Thymus (tissue), 11 donors: ENCODE data around the gene MARS1. TPM values are rescaled to one million over a fixed set of nuclear protein-coding genes. Genes with fewer than 3 reads are reported as not detected.
A peak's percentile ranks its signal among the peaks of the same experiment; 100 is the strongest.

Source experiments
- DNase-seq, 9 donors: peaks; one replicate each; pipeline ENCODE4 v3.0.0-alpha.2; 2013; ENCODE audit warnings: low spot score in 9 of 9, low read depth in 6 of 9, missing footprints in 1 of 9
- H3K27ac ChIP-seq, 2 donors: one replicate each; pipeline ENCODE4 v1.5.1; 2013; ENCODE audit warnings: control low read depth in 1 of 2, low read depth in 1 of 2, low read length in 1 of 2, mild to moderate bottlenecking in 1 of 2, moderate library complexity in 1 of 2
- H3K27me3 ChIP-seq, 2 donors: one replicate each; pipeline ENCODE4 v1.5.1; 2013; ENCODE audit warnings: low read length in 1 of 2; ENCODE audit not compliant: control insufficient read depth in 2 of 2, insufficient read depth in 1 of 2
- H3K36me3 ChIP-seq, 2 donors: one replicate each; pipeline ENCODE4 v1.5.1; 2013; ENCODE audit warnings: low read length in 1 of 2, mild to moderate bottlenecking in 1 of 2, moderate library complexity in 1 of 2; ENCODE audit not compliant: control insufficient read depth in 2 of 2, insufficient read depth in 2 of 2
- H3K4me1 ChIP-seq, 2 donors: one replicate each; pipeline ENCODE4 v1.5.1; 2013; ENCODE audit warnings: low read length in 2 of 2; ENCODE audit not compliant: control insufficient read depth in 2 of 2, insufficient read depth in 2 of 2
- H3K4me3 ChIP-seq, 2 donors: one replicate each; pipeline ENCODE4 v1.5.1; 2013; ENCODE audit warnings: low read length in 2 of 2, control low read depth in 1 of 2, mild to moderate bottlenecking in 1 of 2
- H3K9me3 ChIP-seq, 2 donors: one replicate each; pipeline ENCODE4 v1.5.1; 2013; ENCODE audit warnings: low read length in 1 of 2, mild to moderate bottlenecking in 1 of 2; ENCODE audit not compliant: control insufficient read depth in 2 of 2, insufficient read depth in 1 of 2
- WGBS: extraction: QIAGEN DNeasy Blood & Tissue Kit; methylation state at CpG from one replicate; pipeline ENCODE4 v1.1.7; 2013; 5-methylcytosine and 5-hydroxymethylcytosine counted together
- polyA plus RNA-seq: library from polyadenylated mRNA; stranded (reverse); fragments of 200-250 nt; gene quantifications from one replicate; pipeline ENCODE4 v1.2.3, GENCODE V29; 2013
- total RNA-seq: library from RNA; stranded (reverse); fragments of 120-200 nt; gene quantifications from one replicate; pipeline ENCODE4 v1.2.4, GENCODE V29; 2013
- donor health status: healthy.

The MARS1 gene
- total and polyA plus RNA-seq, 2 donors: 93.8 to 117 TPM

- Histone ChIP-seq H3K4me3 (peak within 1 kb of the TSS; percentile 71 to 80), H3K27me3 (no peaks in the 10 kb centered on the region), H3K4me1 (peaks cover 34 to 49% of the 10 kb centered on the region in 2 donors), H3K36me3 (peaks cover 35 to 50% of the 10 kb centered on the region in 2 donors), H3K27ac (peak within 1 kb of the TSS; percentile 99), H3K9me3 (peaks cover 0 to 3% of the 10 kb centered on the region in 2 donors)
- peak; percentile 90 to 99 (median 99) for DNase-seq
- under 1% methylated on average over 52 of the region's 52 CpGs for WGBS
Measured at GRCh38 chr12:57520053-57520818, 32.4 kb downstream of the MARS1 start, which contains the start of gene DDIT3. Gene DDIT3, minus strand, starts transcription at chr12:57520514. Its CDS starts 3,108 bp downstream, at chr12:57517406.

- DNase-seq: peak in 5 of 9 donors; percentile 16 to 41 (median 26)
- Histone ChIP-seq H3K4me1 (peaks cover 34 to 54% of the 10 kb centered on the region in 2 donors), H3K27ac (peak overlapping the region; percentile 99), H3K4me3 (peak overlapping the region; percentile 71 to 84), H3K27me3 (no peaks in the 10 kb centered on the region), H3K36me3 (peaks cover 35 to 47% of the 10 kb centered on the region in 2 donors), H3K9me3 (peaks cover 0 to 3% of the 10 kb centered on the region in 2 donors)
- 77% methylated on average over 17 of the region's 17 CpGs for WGBS
Measured at GRCh38 chr12:57521525-57522010, 33.7 kb downstream of the MARS1 start.

DNA sequence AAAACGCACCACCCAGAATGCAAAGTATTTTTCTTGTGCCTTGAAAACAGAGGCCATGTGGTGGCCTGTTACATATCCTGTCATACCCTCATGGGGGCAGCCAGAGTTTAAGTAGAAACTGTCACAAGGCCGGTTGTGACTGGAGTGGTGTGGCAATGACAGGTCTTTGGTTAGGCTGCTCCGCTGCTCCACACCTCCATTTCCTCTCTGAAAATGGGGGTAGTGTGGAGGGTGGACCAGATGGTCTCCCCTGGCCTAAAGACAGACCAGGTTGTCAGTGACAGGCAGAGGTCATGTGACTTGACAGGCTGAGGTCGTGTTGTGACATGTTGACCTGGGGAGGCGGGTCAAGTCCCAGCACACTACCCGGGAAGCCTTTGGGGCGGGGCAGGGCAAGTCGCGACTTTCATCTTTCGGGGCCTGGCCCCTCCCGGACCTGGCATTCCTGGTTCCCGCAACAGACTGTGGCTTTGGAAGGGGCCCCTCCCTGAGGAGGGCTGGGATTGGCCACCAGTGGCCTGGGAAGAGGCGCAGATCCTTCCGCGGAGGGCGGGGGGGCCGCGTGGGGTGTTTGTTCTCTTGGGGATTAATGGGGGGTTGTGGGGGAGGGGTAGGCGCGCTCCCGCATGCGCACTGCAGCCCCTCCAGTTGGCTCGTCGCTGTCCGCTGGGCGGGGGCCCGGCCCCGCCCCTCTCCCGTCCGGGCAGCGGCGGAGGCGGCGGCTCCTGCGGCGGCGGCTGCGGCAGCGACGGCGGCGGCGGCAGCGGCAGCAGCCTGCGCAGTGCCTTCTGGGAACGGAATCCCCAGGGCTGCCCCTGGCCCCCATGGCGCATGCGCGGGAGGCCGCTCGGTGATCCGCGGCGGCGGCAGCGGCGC, 34.4 kb downstream of the MARS1 start, which contains the start of gene MBD6:
Gene MBD6 (plus strand): TSS at position 814 of the 876 bp plus-strand sequence. CDS start 1,480 bp downstream, outside the sequence.
- DNase-seq: peak; percentile 71 to 92 (median 82)
- no peaks in the 10 kb centered on the region for H3K27me3 ChIP-seq
- H3K4me1 ChIP-seq: peaks cover 34 to 54% of the 10 kb centered on the region in 2 donors
- peak within 1 kb of the TSS; percentile 71 to 84 for H3K4me3 ChIP-seq
- H3K9me3 ChIP-seq: no peaks in the 10 kb centered on the region
- H3K36me3 ChIP-seq: peaks cover 34 to 47% of the 10 kb centered on the region in 2 donors
- H3K27ac ChIP-seq: peak within 1 kb of the TSS; percentile 99
- under 1% methylated on average over 57 of the region's 57 CpGs for WGBS

DNA sequence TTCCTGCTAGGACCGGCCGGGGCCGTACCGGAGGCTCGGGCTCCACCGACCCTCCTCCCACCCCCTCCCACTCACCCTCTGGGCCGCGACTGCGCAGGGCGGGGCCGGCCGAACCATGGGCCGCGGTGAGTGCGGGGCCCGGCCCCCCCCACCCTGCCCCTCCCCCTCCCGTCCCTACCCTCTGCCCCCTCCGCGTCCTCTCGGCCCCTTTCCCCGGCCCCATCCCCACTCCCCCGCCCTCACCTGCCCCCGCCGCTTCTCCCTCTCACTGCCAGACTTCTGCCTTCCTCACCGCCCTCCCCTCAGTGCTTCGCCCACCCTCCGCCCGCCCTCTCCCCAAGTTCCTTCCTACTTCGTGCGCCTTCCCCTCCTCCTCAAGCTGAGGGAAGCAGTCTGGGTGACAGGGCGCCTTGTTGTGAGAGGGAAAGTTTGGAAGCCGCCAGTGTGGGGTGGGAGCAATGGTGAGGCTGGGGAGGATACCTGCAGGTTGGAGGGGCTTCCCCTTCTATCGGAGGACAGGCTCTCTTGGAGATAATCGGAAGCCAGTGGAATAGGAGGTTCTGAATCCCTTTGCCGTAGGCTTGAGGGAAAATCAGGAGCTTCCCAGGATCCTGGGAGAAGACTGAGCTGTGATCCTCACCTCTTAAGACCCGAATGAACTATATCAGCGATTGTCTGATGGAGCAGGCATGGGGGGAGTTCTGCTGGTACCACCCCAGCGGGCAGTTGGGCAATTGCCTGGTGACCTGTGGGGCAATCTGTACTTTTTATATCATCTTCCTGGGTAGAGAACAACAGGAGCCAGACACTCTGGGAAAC, 35.2 kb downstream of the MARS1 start:
- peak overlapping the region; percentile 99 for H3K27ac ChIP-seq
- H3K27me3 ChIP-seq: no peaks in the 10 kb centered on the region
- H3K4me3 ChIP-seq: peak overlapping the region; percentile 71 to 84
- DNase-seq: peak in 7 of 9 donors; percentile 39 to 80 (median 58)
- H3K36me3 ChIP-seq: peaks cover 39 to 47% of the 10 kb centered on the region in 2 donors
- 1% methylated on average over 38 of the region's 38 CpGs for WGBS
- peaks cover 33 to 54% of the 10 kb centered on the region in 2 donors for H3K4me1 ChIP-seq
- no peaks in the 10 kb centered on the region for H3K9me3 ChIP-seq

DNA sequence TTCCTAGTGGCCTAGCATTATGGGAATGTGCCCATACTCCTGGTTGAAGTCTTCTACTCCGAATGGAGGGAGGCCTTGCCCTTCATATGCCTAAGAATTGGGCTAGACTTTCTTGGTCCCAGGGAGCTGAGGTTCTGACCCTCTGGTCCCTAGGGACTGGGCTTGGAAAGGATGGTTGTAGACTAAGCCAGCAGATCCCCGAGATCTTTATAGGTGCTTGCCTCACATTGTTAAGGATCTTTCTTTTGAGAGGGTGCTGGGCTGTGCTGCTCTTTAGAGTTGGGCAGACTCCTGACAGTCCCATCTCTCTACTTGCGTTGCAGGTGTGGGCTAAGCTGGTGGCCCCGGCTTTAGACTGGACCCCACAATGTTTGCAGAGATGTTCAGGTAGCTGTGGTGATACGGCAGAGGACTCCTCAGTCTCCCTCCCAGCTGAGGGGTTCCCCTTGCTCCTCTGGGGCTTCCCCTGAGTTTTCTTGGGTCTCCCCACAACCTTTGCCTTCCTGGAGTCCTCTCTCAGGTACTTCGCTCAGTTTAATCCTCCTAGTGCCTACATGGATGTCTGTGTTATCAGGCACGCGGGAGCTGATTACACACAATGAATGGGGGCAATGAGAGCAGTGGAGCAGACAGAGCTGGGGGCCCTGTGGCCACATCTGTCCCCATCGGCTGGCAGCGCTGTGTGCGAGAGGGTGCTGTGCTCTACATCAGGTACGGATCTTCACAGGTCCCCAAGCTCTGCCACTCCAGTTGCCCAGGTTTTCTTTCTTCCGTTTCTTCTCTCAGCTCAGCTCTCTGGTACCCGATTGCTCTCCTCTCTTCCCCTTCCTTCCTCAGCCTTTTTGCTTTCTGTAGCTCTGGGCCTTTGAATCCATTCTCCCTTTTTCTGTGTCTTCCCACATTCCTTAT, 36.1 kb downstream of the MARS1 start:
- peak overlapping the region; percentile 71 to 84 for H3K4me3 ChIP-seq
- peaks cover 30 to 52% of the 10 kb centered on the region in 2 donors for H3K4me1 ChIP-seq
- no peaks in the 10 kb centered on the region for H3K9me3 ChIP-seq
- peak overlapping the region; percentile 82 to 99 for H3K27ac ChIP-seq
- WGBS: 87% methylated on average over 14 of the region's 14 CpGs
- no peak for DNase-seq
- peaks cover 45 to 50% of the 10 kb centered on the region in 2 donors for H3K36me3 ChIP-seq
- H3K27me3 ChIP-seq: no peaks in the 10 kb centered on the region

DNA sequence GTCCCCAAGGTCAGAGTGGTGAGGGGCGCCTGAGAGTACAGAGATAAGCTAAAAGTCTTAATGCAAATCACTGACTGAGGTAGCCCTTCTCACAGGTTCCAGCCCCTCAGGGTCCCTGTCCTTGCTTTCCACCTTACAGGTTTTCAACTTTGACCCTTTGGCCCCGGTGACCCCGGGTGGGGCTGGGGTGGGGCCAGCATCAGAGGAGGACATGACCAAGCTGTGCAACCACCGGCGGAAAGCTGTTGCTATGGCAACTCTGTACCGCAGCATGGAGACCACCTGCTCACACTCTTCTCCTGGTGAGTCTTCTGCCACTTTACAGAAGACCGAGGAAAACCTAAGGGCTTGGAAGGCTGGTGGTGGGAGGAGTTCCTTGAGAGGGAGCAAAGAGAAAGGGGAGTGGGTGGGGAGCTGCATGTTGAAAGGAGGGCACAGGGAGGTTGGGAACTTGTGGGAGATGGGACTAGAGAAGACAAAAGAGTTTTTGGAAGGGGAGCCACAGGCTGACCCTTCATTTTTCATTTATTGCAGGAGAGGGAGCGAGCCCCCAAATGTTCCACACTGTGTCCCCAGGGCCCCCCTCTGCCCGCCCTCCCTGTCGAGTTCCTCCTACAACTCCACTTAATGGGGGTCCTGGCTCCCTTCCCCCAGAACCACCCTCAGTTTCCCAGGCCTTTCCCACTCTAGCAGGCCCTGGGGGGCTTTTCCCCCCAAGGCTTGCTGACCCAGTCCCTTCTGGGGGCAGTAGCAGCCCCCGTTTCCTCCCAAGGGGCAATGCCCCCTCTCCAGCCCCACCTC, 37.1 kb downstream of the MARS1 start:
- H3K27me3 ChIP-seq: no peaks in the 10 kb centered on the region
- no peak overlapping the region for H3K4me3 ChIP-seq
- H3K27ac ChIP-seq: no peak overlapping the region
- no peaks in the 10 kb centered on the region for H3K9me3 ChIP-seq
- H3K36me3 ChIP-seq: peaks cover 56 to 57% of the 10 kb centered on the region in 2 donors
- H3K4me1 ChIP-seq: peaks cover 23 to 44% of the 10 kb centered on the region in 2 donors
- WGBS: 94% methylated on average over 11 of the region's 11 CpGs
- no peak for DNase-seq

DNA sequence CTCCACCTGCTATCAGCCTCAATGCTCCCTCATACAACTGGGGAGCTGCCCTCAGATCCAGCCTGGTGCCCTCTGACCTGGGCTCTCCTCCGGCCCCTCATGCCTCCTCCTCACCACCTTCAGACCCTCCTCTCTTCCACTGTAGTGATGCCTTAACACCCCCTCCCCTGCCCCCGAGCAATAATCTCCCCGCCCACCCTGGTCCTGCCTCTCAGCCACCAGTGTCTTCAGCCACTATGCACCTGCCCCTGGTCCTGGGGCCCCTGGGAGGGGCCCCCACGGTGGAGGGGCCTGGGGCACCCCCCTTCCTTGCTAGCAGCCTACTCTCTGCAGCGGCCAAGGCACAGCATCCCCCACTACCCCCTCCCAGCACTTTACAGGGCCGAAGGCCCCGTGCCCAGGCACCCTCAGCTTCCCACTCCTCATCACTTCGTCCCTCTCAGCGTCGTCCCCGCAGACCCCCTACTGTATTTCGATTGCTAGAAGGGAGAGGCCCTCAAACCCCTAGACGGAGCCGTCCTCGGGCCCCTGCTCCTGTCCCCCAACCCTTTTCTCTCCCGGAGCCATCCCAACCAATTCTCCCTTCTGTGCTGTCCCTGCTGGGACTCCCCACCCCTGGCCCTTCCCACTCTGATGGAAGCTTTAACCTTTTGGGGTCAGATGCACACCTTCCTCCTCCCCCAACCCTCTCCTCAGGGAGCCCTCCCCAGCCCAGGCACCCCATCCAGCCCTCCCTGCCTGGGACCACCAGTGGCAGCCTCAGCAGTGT, 37.9 kb downstream of the MARS1 start:
- Histone ChIP-seq H3K27ac (no peak overlapping the region), H3K9me3 (no peaks in the 10 kb centered on the region), H3K4me3 (no peak overlapping the region), H3K4me1 (peaks cover 23 to 43% of the 10 kb centered on the region in 2 donors), H3K36me3 (peaks cover 64 to 65% of the 10 kb centered on the region in 2 donors), H3K27me3 (no peaks in the 10 kb centered on the region)
- WGBS: 95% methylated on average over 16 of the region's 16 CpGs
- DNase-seq: no peak
